Left colon (tissue), 2 donors: ENCODE measurements around the gene RAB11FIP4. TPM values are rescaled to one million over a fixed set of nuclear protein-coding genes. Genes with fewer than 3 reads are reported as not detected.
"Not testable (repeated sequence)": the region's sequence is repeated elsewhere in the genome, so short reads cannot be mapped to it uniquely, and the experiment has no call there.

Experiments
- ATAC-seq: fragments of 200-7000 bp; cut with Tn5 transposase; one replicate; pipeline ENCODE4 v1.9.1; 2020; ENCODE audit warnings: mild to moderate bottlenecking, moderate library complexity
- DNase-seq, 2 donors: peaks; one replicate each; pipeline ENCODE4 v3.0.0-alpha.2; 2020
- intact Hi-C, 2 donors: fragments of 100-400 bp; cut with DNase I in 1 of 2; cut with micrococcal nuclease in 1 of 2; formaldehyde crosslinking; loops; one replicate each; pipeline versions ENCODE4 v1.11.2 to v1.14.0; 2022; cut with DNase I, micrococcal nuclease
- total RNA-seq, 2 donors: library from RNA; stranded (reverse); fragmentation: NEBNext Ultra II Directional; extraction: Animal tissue kit (Norgen Biotek cat#: 25700); gene quantifications; one replicate each; pipeline ENCODE4 v1.2.1, GENCODE V29; 2021
- donor health status: DM: no; HTN: no; CAD: no.
- donor health status: DM: yes; HTN: yes; CAD: no.

The RAB11FIP4 gene
- total RNA-seq, 2 donors from 2014 or later: 42.5 to 46.9 TPM

- DNase-seq (no peak), ATAC-seq (peak; percentile 19)
- intact Hi-C loops: no loop called here
Observed at GRCh38 chr17:31425282-31426040, 34.0 kb downstream of the RAB11FIP4 start.

- intact Hi-C loops: no loop called here
- no peak for DNase-seq
- ATAC-seq: no peak
Observed at GRCh38 chr17:31427684-31428083, 36.2 kb downstream of the RAB11FIP4 start.

- intact Hi-C loops: no loop called here
- ATAC-seq (no peak), DNase-seq (no peak)
Observed at GRCh38 chr17:31428111-31428510, 36.6 kb downstream of the RAB11FIP4 start.

- DNase-seq (no peak), ATAC-seq (no peak)
- intact Hi-C loops: no loop called here
Observed at GRCh38 chr17:31428512-31428911, 37.0 kb downstream of the RAB11FIP4 start.

GRCh38 chr17:31431098-31431851 lies 39.8 kb downstream of the RAB11FIP4 start:
- peak; percentile 78 for ATAC-seq
- no peak for DNase-seq
- intact Hi-C loops: loop anchor here in 1 of 2 donors (10.0 kb wide), 1 partner anchor 414 kb away; no protein-coding TSS in a partner anchor

GRCh38 chr17:31431852-31432658 lies 40.6 kb downstream of the RAB11FIP4 start:
- ATAC-seq: peak; percentile 55
- no peak for DNase-seq
- intact Hi-C loops: loop anchor here in 1 of 2 donors (10.0 kb wide), 1 partner anchor 413 kb away; no protein-coding TSS in a partner anchor

GRCh38 chr17:31433091-31433790 lies 41.8 kb downstream of the RAB11FIP4 start:
- DNase-seq (no peak), ATAC-seq (no peak)
- intact Hi-C loops: loop anchor here in 1 of 2 donors (10.0 kb wide), 1 partner anchor 412 kb away; no protein-coding TSS in a partner anchor

- ATAC-seq (no peak), DNase-seq (no peak)
- intact Hi-C loops: loop anchor here in 1 of 2 donors (10.0 kb wide), 1 partner anchor 411 kb away; no protein-coding TSS in a partner anchor
Observed at GRCh38 chr17:31433811-31434726, 42.6 kb downstream of the RAB11FIP4 start.

GRCh38 chr17:31434727-31435050 lies 43.2 kb downstream of the RAB11FIP4 start:
- DNase-seq: no peak
- no peak for ATAC-seq
- intact Hi-C loops: loop anchor here (5.0 to 10.0 kb wide), 2 partner anchors 93 to 410 kb away; no protein-coding TSS in a partner anchor

- no peak for DNase-seq
- intact Hi-C loops: loop anchor here (5.0 to 10.0 kb wide), 2 partner anchors 92 to 409 kb away; no protein-coding TSS in a partner anchor
- no peak for ATAC-seq
Observed at GRCh38 chr17:31435581-31435980, 44.1 kb downstream of the RAB11FIP4 start.

- intact Hi-C loops: loop anchor here (5.0 to 10.0 kb wide), 2 partner anchors 89 to 407 kb away; no protein-coding TSS in a partner anchor
- ATAC-seq (peak; percentile 6), DNase-seq (no peak)
Observed at GRCh38 chr17:31437720-31438400, 46.4 kb downstream of the RAB11FIP4 start.

- DNase-seq (no peak), ATAC-seq (no peak)
- intact Hi-C loops: loop anchor here (5.0 to 10.0 kb wide), 2 partner anchors 88 to 405 kb away; no protein-coding TSS in a partner anchor
Observed at GRCh38 chr17:31439716-31440115, 48.2 kb downstream of the RAB11FIP4 start.

GRCh38 chr17:31442276-31442675 lies 50.8 kb downstream of the RAB11FIP4 start:
- ATAC-seq (no peak), DNase-seq (no peak)
- intact Hi-C loops: no loop called here

- ATAC-seq, intact Hi-C loops, DNase-seq: not testable (repeated sequence)
Observed at GRCh38 chr17:31442856-31443255, 51.4 kb downstream of the RAB11FIP4 start.

GRCh38 chr17:31443386-31443785 lies 51.9 kb downstream of the RAB11FIP4 start:
- DNase-seq (no peak), ATAC-seq (no peak)
- intact Hi-C loops: no loop called here

GRCh38 chr17:31444026-31444425 lies 52.6 kb downstream of the RAB11FIP4 start:
- ATAC-seq (no peak), DNase-seq (no peak)
- intact Hi-C loops: no loop called here
